GM12892 (cell line): ENCODE results near the gene STK32C.

ENCODE experiments used
- DNase-seq: peaks from one replicate; pipeline ENCODE4 v3.0.0; 2011; ENCODE audit not compliant: insufficient read length
- FAIRE-seq: peaks from 2 replicates; lab custom pipeline; 2011; peaks lifted over from hg19 to GRCh38; lab: Jason Lieb, UNC
- POLR2A ChIP-seq: IDR thresholded peaks from 2 replicates; pipeline ENCODE4 v1.6.1; 2011; ENCODE audit warnings: low read depth, low read length, control low read depth
- POLR2AphosphoS5 ChIP-seq: IDR thresholded peaks from 2 replicates; pipeline ENCODE4 v1.6.1; 2011; ENCODE audit warnings: low read depth, low read length, control low read depth
- TAF1 ChIP-seq: IDR thresholded peaks from 2 replicates; pipeline ENCODE4 v1.6.1; 2011; ENCODE audit warnings: low read depth, mild to moderate bottlenecking, control low read depth, low read length, borderline replicate concordance

STK32C gene

GRCh38 chr10:132294561-132295318 lies 13.0 kb downstream of the STK32C start:
- no peak for FAIRE-seq
- TF ChIP-seq POLR2A (no peak), TAF1 (no peak), POLR2AphosphoS5 (no peak)
- no peak for DNase-seq

GRCh38 chr10:132293813-132294520 lies 13.8 kb downstream of the STK32C start:
- no peak for TF ChIP-seq POLR2AphosphoS5
- TF ChIP-seq TAF1: no peak
- TF ChIP-seq POLR2A: no peak
- no peak for FAIRE-seq
- DNase-seq: no peak

GRCh38 chr10:132293201-132293812 lies 14.4 kb downstream of the STK32C start:
- FAIRE-seq (no peak), DNase-seq (no peak)
- no peak for TF ChIP-seq POLR2AphosphoS5
- TF ChIP-seq TAF1: no peak
- TF ChIP-seq POLR2A: no peak

GRCh38 chr10:132292287-132293200 lies 15.2 kb downstream of the STK32C start:
- TF ChIP-seq TAF1 (no peak), POLR2AphosphoS5 (no peak), POLR2A (no peak)
- FAIRE-seq (no peak), DNase-seq (no peak)

GRCh38 chr10:132291826-132292225 lies 15.9 kb downstream of the STK32C start:
- FAIRE-seq (no peak), DNase-seq (no peak)
- TF ChIP-seq POLR2AphosphoS5: no peak
- no peak for TF ChIP-seq POLR2A
- TF ChIP-seq TAF1: no peak

- FAIRE-seq (no peak), DNase-seq (no peak)
- no peak for TF ChIP-seq POLR2AphosphoS5
- no peak for TF ChIP-seq TAF1
- TF ChIP-seq POLR2A: no peak
Measured at GRCh38 chr10:132290631-132291030, 17.1 kb downstream of the STK32C start.

- DNase-seq (no peak), FAIRE-seq (no peak)
- TF ChIP-seq POLR2AphosphoS5 (no peak), POLR2A (no peak), TAF1 (no peak)
Measured at GRCh38 chr10:132289439-132289838, 18.3 kb downstream of the STK32C start.

- no peak for TF ChIP-seq TAF1
- no peak for TF ChIP-seq POLR2AphosphoS5
- TF ChIP-seq POLR2A: no peak
- DNase-seq: no peak
- FAIRE-seq: no peak
Measured at GRCh38 chr10:132283604-132284382, 24.0 kb downstream of the STK32C start.

GRCh38 chr10:132282667-132283603 lies 24.8 kb downstream of the STK32C start:
- no peak for FAIRE-seq
- DNase-seq: no peak
- no peak for TF ChIP-seq POLR2A
- TF ChIP-seq POLR2AphosphoS5: no peak
- no peak for TF ChIP-seq TAF1
